SH-SY5Y (cell line): ENCODE measurements around the gene CBX6.

Experiments
- GATA2 ChIP-seq: IDR thresholded peaks from 2 replicates; pipeline ENCODE4 v1.6.1; 2011; ENCODE audit warnings: mild to moderate bottlenecking, low read depth, low read length
- GATA3 ChIP-seq: IDR thresholded peaks from 2 replicates; pipeline ENCODE4 v1.6.1; 2011; ENCODE audit warnings: low read depth, mild to moderate bottlenecking, low read length, moderate library complexity

CBX6 gene

DNA sequence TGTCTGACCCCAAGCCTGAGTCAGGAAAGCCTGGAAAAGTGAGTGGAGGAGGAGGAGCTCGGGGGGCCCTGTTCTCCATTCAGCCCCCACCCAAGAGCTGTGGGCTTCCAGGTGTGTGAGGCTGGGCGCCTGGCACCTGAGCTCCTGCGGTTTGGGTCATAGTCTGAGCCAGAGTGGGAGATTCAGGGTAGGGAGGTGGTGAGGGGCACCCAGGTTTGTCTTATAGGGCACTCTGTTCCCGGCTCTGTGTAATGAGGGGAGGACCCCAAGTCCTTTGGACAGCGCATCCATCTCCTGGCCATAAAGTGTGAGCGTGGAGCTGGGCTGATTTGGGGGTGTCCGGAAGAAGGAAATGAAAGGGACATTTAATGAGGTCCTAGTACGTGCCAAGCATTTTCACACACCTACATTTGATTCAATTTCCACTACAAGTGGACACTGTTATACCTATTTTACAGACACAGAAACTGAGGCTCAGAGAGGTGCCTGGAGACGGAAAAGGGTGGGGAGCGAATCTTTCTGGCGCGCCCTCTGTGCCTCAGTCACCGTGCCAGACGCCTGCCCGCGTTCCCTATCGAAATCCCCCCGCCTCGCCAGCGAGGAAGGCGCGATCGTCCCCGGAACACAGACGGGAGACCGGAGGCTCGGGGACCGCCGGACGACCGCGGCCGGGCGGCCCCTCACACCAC lies 29.4 kb downstream of the CBX6 start:
- TF ChIP-seq GATA2 (no peak), GATA3 (no peak)

- TF ChIP-seq GATA3 (no peak), GATA2 (no peak)
These were observed 30.4 kb downstream of the CBX6 start for GRCh38 chr22:38841635-38842034.

DNA sequence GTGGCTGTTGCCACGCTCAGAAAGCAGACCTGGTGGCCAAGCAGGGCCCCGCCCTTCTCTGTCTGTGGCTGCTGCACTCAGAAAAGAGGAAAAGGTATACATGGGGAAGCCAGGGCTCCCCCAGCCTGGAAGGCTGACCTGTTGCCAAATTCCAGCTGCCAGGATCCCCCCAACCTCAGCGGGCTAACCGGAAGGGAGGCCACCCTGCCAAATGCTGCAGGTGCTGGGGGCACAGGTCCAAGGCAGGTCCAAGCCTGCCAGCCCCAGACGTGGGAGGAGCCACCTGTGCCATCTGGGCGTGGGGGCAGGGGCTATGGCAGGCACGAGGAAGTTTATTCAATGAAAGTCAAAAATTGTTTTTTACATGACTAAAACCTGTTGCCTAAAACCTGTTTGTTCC lies 30.8 kb downstream of the CBX6 start:
- no peak for TF ChIP-seq GATA3

DNA sequence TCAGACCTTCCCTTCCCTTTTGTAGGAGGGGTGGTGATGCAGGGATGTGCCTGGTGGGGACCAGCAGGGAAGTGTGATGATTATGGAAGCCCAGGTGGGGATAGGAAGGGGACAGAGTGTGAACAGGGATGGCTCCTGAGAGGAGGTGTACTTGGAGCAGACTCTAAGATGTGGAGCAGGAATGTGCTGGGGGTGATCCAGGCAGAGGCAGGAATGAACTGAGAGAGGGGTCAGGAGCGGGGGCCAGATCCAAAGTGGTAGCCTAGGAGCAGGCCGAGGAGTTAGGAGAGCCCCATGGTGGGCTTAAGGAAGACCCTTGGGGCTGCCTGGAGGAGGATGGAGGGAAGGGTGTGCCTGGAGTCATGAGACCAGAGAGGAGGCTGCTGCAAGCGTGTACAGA lies 31.9 kb downstream of the CBX6 start:
- TF ChIP-seq GATA3 (no peak), GATA2 (no peak)

DNA sequence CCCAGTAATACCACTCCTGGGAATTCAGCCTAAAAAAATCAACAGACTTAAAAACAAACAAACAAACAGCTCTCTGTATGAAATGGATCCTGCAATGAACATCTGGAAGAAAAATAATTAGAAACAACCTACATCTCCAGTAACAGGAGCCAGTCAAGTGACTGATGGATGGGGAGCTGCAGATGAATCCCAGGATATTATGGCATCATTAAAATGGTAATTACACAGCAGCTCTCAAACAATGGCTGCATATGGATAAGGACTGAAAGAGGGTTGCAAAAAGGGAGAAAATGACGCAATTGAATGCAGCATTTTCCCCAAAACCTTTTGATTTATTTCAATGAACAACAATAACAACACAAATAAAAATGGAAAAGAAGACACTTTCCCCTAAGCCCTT lies 32.3 kb downstream of the CBX6 start:
- TF ChIP-seq GATA2: no peak
- no peak for TF ChIP-seq GATA3

GRCh38 chr22:38837414-38837928 lies 34.5 kb downstream of the CBX6 start:
- no peak for TF ChIP-seq GATA2
- TF ChIP-seq GATA3: no peak

GRCh38 chr22:38835888-38836301 lies 36.1 kb downstream of the CBX6 start:
- TF ChIP-seq GATA3 (no peak), GATA2 (no peak)

DNA sequence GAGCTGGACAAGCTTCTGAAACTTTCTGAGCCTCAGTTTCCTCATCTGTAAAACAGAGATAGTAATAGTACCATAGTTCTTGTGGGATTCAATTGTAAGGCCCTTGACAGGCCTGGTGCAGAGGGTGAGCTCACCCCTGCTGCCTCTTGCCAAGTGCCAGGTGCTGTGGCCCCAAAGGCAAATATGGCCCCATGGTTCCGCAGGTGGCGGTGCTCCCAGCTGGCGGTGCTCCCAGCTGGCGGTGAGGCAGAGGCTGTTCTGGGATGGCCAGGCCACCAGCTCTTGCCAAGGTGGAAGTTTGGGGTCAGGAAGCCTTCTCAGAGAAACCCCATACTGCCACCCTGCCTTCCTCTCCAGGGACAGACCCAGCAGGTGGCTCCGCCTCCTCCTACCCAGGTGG lies 37.0 kb downstream of the CBX6 start:
- TF ChIP-seq GATA3 (no peak), GATA2 (no peak)

DNA sequence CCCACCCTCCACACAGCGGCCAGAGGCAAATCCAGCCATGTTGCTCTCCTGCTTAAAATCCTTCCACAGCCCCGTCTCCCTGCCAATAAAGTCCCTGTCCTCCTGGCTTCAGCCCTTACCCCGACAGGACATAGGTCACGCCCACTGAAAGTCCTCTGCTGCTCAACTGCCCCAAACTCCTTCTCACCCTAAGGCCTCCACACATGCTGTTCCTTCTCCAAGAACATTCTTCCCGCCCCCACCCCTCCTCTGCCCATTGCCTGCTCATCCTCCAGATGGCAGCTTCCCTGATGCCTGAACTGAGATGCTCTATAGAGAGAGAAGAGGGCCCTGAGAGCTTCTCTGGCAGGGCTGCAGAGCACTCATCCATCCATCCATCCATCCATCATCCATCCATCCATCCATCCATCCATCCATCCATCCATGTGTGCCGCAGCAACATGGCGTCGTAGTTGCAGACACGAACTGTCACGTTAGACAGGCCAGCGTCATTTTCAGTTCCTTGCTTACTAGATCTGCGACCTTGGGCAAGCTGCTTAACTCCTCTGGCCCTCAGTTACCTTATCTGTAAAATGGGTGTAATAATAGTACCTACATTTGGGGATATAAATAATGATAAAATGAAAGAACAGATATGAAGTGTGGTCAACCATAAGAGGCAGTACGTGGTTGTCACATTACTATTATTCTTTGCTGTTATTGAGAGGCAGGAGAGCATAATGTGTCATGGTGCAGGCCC lies 37.6 kb downstream of the CBX6 start:
- TF ChIP-seq GATA3 (no peak), GATA2 (no peak)

DNA sequence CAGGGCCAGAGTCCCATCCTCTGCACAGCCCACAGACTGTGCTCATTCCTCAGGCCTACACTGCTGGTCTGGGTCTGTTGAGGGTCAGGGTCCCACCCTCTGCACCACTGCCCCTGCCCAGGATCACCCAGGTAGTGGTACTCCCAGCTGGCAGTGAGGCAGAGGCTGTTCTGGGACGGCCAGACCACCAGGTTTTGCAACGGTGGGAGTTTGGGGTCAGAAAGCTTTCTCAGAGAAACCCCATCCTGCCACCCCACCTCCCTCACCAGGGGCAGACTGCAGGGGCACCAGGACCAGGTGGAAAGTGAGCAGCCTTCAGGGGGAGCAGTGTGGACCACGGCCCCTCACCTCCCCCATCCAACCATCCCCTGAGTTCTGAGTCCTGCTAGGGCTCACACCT lies 39.0 kb downstream of the CBX6 start:
- no peak for TF ChIP-seq GATA2

GRCh38 chr22:38832005-38832978 lies 39.7 kb downstream of the CBX6 start:
- no peak for TF ChIP-seq GATA2
- TF ChIP-seq GATA3: no peak

DNA sequence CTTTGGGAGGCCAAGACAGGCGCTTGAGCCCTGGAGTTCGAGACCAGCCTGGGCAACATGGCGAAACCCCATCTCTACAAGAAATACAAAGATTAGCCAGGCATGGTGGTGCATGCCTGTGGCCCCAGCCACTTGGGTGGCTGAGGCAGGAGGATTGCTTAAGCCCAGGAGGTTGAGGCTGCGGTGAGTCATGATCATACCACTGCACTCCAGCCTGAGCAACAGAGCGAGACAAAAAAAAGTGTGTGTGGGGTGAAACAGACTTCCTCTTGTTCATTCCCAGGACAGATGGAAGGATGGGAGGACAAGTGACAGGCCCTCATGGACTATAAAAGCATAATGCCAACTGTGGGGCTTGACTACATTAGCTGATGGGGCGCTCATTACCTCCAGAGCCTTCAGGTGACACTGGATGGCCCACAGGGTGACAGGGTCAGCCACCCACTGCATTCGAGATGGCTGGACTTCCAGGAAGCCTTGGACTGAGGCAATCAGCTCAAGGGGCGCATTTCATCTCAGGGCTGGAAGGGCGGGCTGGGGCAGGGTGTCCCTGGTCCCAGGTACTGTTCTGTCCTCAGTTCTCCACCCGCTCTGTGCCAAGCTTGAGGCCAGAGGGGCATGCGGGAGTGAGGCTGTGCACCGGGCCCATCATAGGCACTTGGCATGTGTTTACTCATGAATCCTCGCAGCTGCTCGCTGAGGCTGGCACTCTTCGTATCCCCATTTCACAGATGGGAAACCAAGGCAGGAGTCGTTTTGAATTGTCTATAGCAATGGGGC lies 40.7 kb downstream of the CBX6 start:
- TF ChIP-seq GATA2 (no peak), GATA3 (no peak)

- TF ChIP-seq GATA3 (no peak), GATA2 (no peak)
These were observed 41.2 kb downstream of the CBX6 start for GRCh38 chr22:38830845-38831108.

GRCh38 chr22:38830026-38830844 lies 41.8 kb downstream of the CBX6 start:
- TF ChIP-seq GATA2 (no peak), GATA3 (no peak)
